ENCODE data around the gene HNRNPDL.

HNRNPDL gene

DNA sequence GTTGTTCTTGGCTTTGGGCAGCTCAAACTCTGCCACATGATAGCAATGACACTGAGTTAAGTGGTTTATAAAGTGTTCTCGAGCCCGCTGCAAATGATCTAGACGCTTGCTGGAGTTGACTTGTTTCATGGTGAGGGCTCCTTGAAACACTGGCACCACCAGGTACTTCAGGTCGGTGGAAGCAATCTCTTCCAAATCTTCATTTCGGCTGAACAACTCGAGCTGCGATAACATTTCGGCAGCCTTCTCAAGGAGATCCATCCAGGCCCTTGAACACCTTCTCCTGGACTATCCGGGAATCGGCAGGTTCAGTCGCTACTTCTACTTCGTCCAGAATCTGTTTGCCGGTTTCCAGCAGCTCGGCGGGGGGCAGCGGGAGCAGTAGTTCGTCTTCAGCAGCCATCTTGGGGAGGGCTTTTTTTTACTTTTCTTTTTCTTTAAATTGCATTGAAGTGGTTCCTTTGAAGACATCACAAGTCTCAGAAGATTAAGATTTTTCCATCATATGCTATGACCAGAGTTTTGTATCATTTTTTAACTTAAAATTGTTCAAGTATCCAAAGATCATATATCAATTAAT, 28.0 kb downstream of the HNRNPDL start:
- Histone ChIP-seq H4K20me1 (ENCODE audit: insufficient read depth, low read length) (no peaks in the 10 kb centered on the region), H3K9me2 (ENCODE audit: low read depth, low read length) (no peaks in the 10 kb centered on the region), H3K27me3 (ENCODE audit: insufficient read depth, low read length) (no peaks in the 10 kb centered on the region), H3K27ac (ENCODE audit: low read depth, low read length, poor library complexity, severe bottlenecking) (no peak overlapping the region), H3K4me1 (ENCODE audit: insufficient read depth, low read length, severe bottlenecking) (no peaks in the 10 kb centered on the region), H3F3A (ENCODE audit: insufficient read depth, low read length) (no peaks in the 10 kb centered on the region), H3K4me2 (ENCODE audit: low read length) (no peak overlapping the region), H2AFZ (ENCODE audit: low read length) (no peak overlapping the region), H3K4me3 (ENCODE audit: low read depth, low read length, poor library complexity, severe bottlenecking) (no peak overlapping the region), H3K36me3 (ENCODE audit: insufficient read depth, low read length) (no peaks in the 10 kb centered on the region), H3K9ac (ENCODE audit: low read length) (no peak overlapping the region), H3K9me3 (ENCODE audit: low read length) (no peaks in the 10 kb centered on the region), H3K79me2 (ENCODE audit: insufficient read depth, low read length) (no peaks in the 10 kb centered on the region)
- TF ChIP-seq, protein P1, sequence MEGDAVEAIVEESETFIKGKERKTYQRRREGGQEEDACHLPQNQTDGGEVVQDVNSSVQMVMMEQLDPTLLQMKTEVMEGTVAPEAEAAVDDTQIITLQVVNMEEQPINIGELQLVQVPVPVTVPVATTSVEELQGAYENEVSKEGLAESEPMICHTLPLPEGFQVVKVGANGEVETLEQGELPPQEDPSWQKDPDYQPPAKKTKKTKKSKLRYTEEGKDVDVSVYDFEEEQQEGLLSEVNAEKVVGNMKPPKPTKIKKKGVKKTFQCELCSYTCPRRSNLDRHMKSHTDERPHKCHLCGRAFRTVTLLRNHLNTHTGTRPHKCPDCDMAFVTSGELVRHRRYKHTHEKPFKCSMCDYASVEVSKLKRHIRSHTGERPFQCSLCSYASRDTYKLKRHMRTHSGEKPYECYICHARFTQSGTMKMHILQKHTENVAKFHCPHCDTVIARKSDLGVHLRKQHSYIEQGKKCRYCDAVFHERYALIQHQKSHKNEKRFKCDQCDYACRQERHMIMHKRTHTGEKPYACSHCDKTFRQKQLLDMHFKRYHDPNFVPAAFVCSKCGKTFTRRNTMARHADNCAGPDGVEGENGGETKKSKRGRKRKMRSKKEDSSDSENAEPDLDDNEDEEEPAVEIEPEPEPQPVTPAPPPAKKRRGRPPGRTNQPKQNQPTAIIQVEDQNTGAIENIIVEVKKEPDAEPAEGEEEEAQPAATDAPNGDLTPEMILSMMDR (IDR thresholded peaks at IDR 0.05; ENCODE audit: low read length), result no peak
- TF ChIP-seq EZH2 (IDR thresholded peaks at IDR 0.05; ENCODE audit: borderline replicate concordance, low read length), result no peak

DNA sequence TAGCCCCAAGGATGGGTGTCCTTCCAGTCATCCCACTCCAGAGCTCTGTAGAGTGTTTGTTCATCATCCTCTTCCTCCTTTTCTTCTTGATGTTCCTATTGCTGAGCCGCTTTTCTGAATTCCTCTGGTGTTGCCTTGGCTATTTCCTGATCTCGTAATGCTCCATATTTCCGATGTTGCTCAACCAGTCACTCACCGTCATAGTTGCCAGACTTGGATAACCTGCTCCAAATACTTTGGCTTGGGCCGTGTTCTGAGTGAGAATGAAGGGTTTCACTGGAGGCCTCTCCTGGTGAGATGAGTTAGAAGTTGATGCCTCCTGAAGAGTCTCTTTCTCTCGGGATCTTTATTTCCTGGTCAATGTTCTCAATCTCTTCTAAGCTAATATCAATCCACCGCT, 28.7 kb downstream of the HNRNPDL start:
- H3K9ac ChIP-seq (ENCODE audit: low read length), result no peak overlapping the region
- no peak overlapping the region for H3K4me2 ChIP-seq (ENCODE audit: low read length)
- no peaks in the 10 kb centered on the region for H3K36me3 ChIP-seq (ENCODE audit: insufficient read depth, low read length)
- H3K4me3 ChIP-seq (ENCODE audit: low read depth, low read length, poor library complexity, severe bottlenecking), result no peak overlapping the region
- no peaks in the 10 kb centered on the region for H3K27me3 ChIP-seq (ENCODE audit: insufficient read depth, low read length)
- H3K27ac ChIP-seq (ENCODE audit: low read depth, low read length, poor library complexity, severe bottlenecking), result no peak overlapping the region
- H3K9me3 ChIP-seq (ENCODE audit: low read length), result no peaks in the 10 kb centered on the region
- no peaks in the 10 kb centered on the region for H4K20me1 ChIP-seq (ENCODE audit: insufficient read depth, low read length)
- no peaks in the 10 kb centered on the region for H3K9me2 ChIP-seq (ENCODE audit: low read depth, low read length)
- no peaks in the 10 kb centered on the region for H3K4me1 ChIP-seq (ENCODE audit: insufficient read depth, low read length, severe bottlenecking)
- H3K79me2 ChIP-seq (ENCODE audit: insufficient read depth, low read length), result no peaks in the 10 kb centered on the region
- no peaks in the 10 kb centered on the region for H3F3A ChIP-seq (ENCODE audit: insufficient read depth, low read length)
- H2AFZ ChIP-seq (ENCODE audit: low read length), result no peak overlapping the region
- TF ChIP-seq EZH2 (IDR thresholded peaks at IDR 0.05; ENCODE audit: borderline replicate concordance, low read length), result no peak
- TF ChIP-seq, protein P1 (IDR thresholded peaks at IDR 0.05; ENCODE audit: low read length), result no peak

DNA sequence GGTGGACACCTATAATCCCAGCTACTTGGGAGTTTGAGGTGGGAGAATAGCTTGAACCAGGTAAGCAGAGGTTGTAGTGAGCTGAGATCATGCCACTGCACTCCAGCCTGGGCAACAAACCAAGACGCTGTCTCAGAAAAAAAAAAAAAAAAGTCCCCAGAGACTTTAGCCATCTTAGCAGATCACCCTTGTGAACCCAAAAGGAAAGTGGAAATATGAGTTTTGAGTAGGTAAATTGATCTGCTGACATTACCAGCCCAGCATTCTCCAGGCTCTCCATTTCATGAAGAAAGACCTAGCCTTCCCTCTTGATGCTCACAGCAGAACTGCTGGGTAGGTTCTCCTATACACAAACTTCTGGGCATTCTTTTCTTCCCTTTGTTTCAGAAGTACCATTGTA, 32.0 kb downstream of the HNRNPDL start:
- Histone ChIP-seq H3K36me3 (ENCODE audit: insufficient read depth, low read length) (no peaks in the 10 kb centered on the region), H3K9ac (ENCODE audit: low read length) (no peak overlapping the region), H3K4me1 (ENCODE audit: insufficient read depth, low read length, severe bottlenecking) (no peaks in the 10 kb centered on the region), H3K4me3 (ENCODE audit: low read depth, low read length, poor library complexity, severe bottlenecking) (no peak overlapping the region), H4K20me1 (ENCODE audit: insufficient read depth, low read length) (no peaks in the 10 kb centered on the region), H3K9me3 (ENCODE audit: low read length) (no peaks in the 10 kb centered on the region), H3K27me3 (ENCODE audit: insufficient read depth, low read length) (no peaks in the 10 kb centered on the region), H3K9me2 (ENCODE audit: low read depth, low read length) (no peaks in the 10 kb centered on the region), H3K79me2 (ENCODE audit: insufficient read depth, low read length) (no peaks in the 10 kb centered on the region), H3F3A (ENCODE audit: insufficient read depth, low read length) (no peaks in the 10 kb centered on the region), H3K4me2 (ENCODE audit: low read length) (no peak overlapping the region), H2AFZ (ENCODE audit: low read length) (no peak overlapping the region), H3K27ac (ENCODE audit: low read depth, low read length, poor library complexity, severe bottlenecking) (no peak overlapping the region)
- TF ChIP-seq EZH2 (IDR thresholded peaks at IDR 0.05; ENCODE audit: borderline replicate concordance, low read length), result no peak
- TF ChIP-seq, protein P1 (IDR thresholded peaks at IDR 0.05; ENCODE audit: low read length), result no peak

Data from OCI-LY1 (cell line).